Umbilical cord (tissue), 2 donors: ENCODE measurements around the gene ATG4D. TPM values are rescaled to one million over a fixed set of nuclear protein-coding genes. Genes with fewer than 3 reads are reported as not detected.
"Not testable (repeated sequence)": the region's sequence is repeated elsewhere in the genome, so short reads cannot be mapped to it uniquely, and the experiment has no call there.

Experiments used
- DNase-seq: peaks from one replicate; pipeline ENCODE4 v3.0.0-alpha.2; 2015; ENCODE audit warnings: low spot score
- total RNA-seq: library from RNA; depleted of rRNA; stranded (reverse); fragments of >200 nt; gene quantifications from one replicate; pipeline ENCODE4 v1.2.3, GENCODE V29; 2014; ENCODE audit warnings: low replicate concordance; ENCODE audit not compliant: insufficient read depth

The ATG4D gene
- total RNA-seq, 1 donor from 2014 or later, result 5.1 TPM

DNA sequence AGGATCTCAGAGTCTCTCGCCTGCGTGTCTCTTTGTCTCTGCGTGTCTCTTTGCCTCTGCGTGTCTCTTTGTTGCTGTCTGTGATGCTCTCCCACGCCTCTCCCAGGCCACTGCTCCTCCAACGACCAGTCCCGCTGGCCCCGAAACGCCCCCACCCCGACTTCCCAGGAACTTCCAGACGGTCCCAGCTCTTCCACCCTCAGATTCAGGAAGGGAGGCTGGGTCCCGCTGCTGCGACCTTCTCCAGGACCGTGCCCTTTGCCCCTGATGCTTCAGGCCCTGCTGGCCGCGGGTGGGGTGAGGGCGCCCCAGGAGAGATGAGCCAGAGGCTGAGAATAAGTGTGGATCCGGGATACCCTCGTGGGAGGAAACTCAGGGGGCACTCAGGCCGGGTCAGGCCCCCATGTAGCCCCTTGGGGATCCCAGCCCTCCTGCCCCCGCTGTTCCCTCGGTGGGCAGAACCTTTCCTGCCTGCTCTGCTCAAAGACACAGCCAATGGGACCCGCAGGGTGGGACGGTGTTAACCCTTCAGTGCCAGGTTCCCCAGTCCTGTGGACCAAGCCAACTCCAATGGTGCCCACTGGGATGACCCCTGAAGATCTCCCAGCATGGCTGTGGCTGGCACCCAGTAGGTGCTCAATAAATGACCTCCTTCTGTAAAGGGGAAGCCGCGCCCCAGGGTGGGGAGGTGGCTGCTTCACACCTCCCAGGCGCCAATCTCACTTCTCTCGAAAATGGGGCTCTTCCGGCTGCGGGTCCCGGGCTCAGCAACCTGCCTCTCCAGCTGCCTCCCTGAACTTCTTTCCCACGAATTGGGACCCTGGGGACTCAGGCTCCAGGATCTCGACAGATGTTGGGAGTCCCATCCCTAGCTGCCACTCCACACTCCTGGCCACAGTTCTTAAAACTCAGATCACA, 25.0 kb upstream of the ATG4D start:
- DNase-seq, result no peak

- DNase-seq, result no peak
These were observed 24.3 kb upstream of the ATG4D start for GRCh38 chr19:10519421-10519820.

GRCh38 chr19:10520652-10521318, 22.9 kb upstream of the ATG4D start:
- DNase-seq, result no peak

DNA sequence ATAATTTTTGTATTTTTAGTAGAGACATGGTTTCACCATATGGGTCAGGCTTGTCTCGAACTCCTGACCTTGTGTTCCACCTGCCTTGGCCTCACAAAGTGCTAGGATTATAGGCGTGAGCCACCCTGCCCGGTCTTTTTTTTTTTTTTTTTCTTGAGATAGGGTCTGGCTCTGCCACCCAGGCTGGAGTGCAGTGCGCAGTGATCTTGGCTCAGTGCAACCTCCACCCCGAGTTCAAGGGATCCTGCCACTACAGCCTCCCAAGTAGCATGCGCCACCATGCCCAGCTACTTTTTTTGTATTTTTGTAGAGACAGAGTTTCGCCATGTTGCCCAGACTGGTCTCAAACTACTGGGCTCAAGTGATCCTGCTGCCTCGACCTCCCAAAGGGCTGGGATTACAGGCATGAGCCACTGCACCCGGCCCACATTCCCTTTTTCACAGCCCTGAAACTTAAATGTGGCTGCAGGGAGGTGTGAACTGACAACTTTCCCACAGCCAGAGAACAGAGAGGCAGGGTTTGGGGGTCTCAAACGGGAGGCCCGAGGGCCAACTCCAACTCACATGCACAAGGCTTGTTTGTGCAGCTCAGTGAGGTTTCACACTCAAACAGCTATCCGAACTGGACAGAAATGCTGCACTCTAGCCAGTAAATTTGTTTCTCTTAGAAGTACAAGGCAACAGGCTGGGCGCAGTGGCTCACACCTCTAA, 22.1 kb upstream of the ATG4D start:
- no peak for DNase-seq

GRCh38 chr19:10523135-10523636, 20.5 kb upstream of the ATG4D start:
- no peak for DNase-seq

GRCh38 chr19:10525636-10526035, 18.1 kb upstream of the ATG4D start:
- no peak for DNase-seq

DNA sequence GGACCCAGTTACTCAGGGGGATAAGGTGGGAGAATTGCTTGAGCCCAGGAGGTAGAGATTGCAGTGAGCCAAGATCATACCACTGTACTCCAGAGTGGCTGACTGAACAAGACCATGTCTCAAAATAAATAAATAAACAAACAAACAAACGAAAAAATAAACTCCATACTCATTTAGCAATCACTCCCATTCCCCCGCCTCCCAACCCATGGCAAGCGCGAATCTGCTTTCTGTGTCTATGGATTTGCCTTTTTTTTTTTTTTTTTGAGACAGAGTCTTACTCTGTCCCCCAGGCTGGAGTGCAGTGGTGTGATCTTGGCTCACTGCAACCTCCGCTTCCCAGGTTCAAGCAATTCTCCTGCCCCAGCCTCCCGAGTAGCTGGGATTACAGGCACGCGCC, 16.8 kb upstream of the ATG4D start:
- DNase-seq, result not testable (repeated sequence)

- DNase-seq, result no peak
These were observed 11.2 kb upstream of the ATG4D start for GRCh38 chr19:10532457-10532856.

- DNase-seq, result peak; percentile 97
These were observed 9.9 kb upstream of the ATG4D start for GRCh38 chr19:10533646-10534386.

- no peak for DNase-seq
These were observed 8.1 kb upstream of the ATG4D start for GRCh38 chr19:10535613-10536012.

DNA sequence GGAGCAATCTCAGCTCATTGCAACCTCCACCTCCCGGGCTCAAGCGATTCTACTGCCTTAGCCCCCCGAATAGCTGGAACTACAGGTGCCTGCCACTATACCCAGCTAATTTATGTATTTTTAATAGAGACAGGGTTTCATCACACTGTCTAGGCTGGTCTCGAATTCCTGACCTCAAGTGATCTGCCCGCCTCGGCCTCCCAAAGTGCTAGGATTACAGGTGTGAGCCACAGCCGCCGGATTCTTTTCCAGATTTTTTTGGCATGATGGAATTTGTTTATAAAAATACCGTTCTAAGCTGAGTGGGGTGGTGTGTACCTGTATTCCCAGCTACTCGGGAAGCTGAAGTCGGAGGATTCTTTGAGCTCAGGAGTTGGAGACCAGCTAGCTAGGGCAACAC, 6.0 kb upstream of the ATG4D start:
- no peak for DNase-seq

GRCh38 chr19:10538204-10538983, 5.3 kb upstream of the ATG4D start:
- DNase-seq, result no peak

DNA sequence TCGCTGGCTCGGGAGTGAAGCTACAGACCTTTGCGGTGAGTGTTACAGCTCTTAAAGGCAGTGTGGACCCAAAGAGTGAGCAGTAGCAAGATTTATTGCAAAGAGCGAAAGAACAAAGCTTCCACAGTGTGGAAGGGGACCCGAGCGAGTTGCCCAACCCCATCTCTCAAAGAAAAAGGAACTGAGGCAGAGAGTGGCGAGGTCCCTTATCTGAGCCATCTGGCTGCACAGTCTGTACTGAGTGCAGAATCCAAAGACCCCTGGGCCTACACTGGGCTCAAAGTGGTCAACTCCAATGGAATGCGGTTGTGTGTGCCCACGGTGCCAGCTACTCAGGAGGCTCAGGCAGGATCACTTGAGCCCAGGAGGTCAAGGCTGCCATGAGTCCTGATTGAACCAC, 4.7 kb upstream of the ATG4D start:
- DNase-seq, result not testable (repeated sequence)

GRCh38 chr19:10543059-10543419, 665 bp upstream of the ATG4D start:
- DNase-seq, result no peak

DNA sequence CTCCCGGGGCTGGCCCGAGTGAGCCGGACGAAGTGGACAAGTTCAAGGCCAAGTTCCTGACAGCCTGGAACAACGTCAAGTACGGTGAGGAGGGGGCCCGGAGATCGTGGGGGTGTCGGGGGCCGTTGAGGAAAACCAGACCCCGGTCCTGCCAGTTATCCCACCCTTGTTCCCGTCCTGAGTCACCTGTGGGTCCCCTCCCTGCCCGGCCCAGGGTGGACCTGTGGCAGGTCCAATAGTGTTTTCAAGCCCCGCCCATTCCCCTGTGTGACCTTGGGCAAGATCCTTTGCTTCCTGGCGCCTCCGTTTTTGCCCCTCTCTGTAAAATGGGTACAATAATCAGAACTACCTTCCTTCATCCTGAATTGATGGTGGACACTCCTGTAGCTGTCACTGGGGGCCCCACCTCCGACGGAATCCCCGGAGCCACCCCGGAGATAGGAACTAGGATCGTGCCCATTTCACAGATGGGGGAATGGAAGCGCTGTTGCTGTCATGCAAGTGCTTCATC, 593 bp downstream of the ATG4D start:
- DNase-seq, result no peak

DNA sequence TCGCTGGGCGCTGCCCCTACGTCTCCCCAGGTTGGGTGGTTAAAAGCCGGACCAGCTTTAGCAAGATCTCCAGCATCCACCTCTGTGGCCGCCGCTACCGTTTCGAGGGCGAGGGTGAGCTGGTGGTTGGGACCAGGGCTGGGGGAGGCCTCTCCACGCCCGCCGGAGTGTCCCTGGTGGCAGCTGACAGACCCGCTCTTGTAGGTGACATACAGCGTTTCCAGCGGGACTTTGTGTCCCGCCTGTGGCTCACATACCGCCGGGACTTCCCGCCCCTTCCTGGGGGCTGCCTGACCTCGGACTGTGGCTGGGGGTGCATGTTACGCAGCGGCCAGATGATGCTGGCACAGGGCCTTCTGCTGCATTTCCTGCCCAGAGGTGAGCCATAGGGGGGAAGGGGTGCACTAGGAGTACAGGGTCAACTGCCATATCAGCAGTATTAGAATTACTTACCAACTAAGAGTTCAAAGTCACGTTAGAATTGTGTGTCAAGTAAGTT, 1.1 kb downstream of the ATG4D start:
- DNase-seq, result no peak

GRCh38 chr19:10546817-10547216, 3.1 kb downstream of the ATG4D start:
- DNase-seq, result no peak

GRCh38 chr19:10548746-10549276, 5.1 kb downstream of the ATG4D start:
- no peak for DNase-seq

GRCh38 chr19:10549733-10550132, 6.0 kb downstream of the ATG4D start:
- no peak for DNase-seq

- no peak for DNase-seq
These were observed 6.6 kb downstream of the ATG4D start for GRCh38 chr19:10550336-10550735.
